ENCODE measurements around the gene MMP25. TPM values are rescaled to one million over a fixed set of nuclear protein-coding genes. Genes with fewer than 3 reads are reported as not detected.

Gene MMP25
- total RNA-seq, 1 donor from 2014 or later: 0.89 TPM

DNA sequence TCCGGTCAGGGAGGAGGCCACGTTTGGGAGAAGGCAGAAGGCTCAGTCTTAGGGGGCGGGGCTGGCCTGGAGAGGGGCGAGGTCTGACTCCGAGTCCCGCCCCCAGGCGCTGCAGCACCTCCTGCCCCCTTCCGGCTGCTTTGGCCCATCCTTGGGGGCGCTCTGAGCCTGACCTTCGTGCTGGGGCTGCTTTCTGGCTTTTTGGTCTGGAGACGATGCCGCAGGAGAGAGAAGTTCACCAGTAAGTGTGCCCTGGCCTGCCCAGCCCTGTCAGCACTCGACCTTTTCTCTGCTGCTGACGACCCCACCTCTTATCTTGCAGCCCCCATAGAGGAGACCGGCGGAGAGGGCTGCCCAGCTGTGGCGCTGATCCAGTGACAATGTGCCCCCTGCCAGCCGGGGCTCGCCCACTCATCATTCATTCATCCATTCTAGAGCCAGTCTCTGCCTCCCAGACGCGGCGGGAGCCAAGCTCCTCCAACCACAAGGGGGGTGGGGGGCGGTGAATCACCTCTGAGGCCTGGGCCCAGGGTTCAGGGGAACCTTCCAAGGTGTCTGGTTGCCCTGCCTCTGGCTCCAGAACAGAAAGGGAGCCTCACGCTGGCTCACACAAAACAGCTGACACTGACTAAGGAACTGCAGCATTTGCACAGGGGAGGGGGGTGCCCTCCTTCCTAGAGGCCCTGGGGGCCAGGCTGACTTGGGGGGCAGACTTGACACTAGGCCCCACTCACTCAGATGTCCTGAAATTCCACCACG lies 24.7 kb upstream of the MMP25 start:
- Histone ChIP-seq H3K36me3 (ENCODE audit: insufficient read depth, low read length) (no peaks in the 10 kb centered on the region), H3K4me1 (ENCODE audit: insufficient read depth, low read length) (peaks cover 29% of the 10 kb centered on the region), H3K4me2 (ENCODE audit: low read length) (peak overlapping the region; percentile 88), H3K27me3 (ENCODE audit: insufficient read depth, low read length) (no peaks in the 10 kb centered on the region), H4K20me1 (ENCODE audit: insufficient read depth, low read length) (peaks cover 19% of the 10 kb centered on the region), H2AFZ (ENCODE audit: low read depth, low read length) (no peak overlapping the region), H3K79me2 (ENCODE audit: insufficient read depth, low read length) (peaks cover 5% of the 10 kb centered on the region), H3K27ac (ENCODE audit: low read depth, low read length) (peak overlapping the region; percentile 100), H3K4me3 (ENCODE audit: insufficient read depth, low read depth, low read length) (peak overlapping the region; percentile 94), H3K9me3 (ENCODE audit: insufficient read depth, low read depth, low read length) (no peaks in the 10 kb centered on the region), H3K9ac (ENCODE audit: low read length) (peak overlapping the region; percentile 99)
- peak overlapping the region; percentile 93 for H3K4me3 Mint-ChIP-seq (ENCODE audit: unreplicated experiment)
- no peaks in the 10 kb centered on the region for H3K9me3 Mint-ChIP-seq (ENCODE audit: unreplicated experiment)
- peak; percentile 91 for DNase-seq (ENCODE audit: low read depth)
- peak overlapping the region; percentile 100 for H3K27ac Mint-ChIP-seq (ENCODE audit: unreplicated experiment)
- no peak for TF ChIP-seq EZH2 (IDR thresholded peaks at IDR 0.05; ENCODE audit: insufficient read depth, low read length)
- TF ChIP-seq, protein P1, sequence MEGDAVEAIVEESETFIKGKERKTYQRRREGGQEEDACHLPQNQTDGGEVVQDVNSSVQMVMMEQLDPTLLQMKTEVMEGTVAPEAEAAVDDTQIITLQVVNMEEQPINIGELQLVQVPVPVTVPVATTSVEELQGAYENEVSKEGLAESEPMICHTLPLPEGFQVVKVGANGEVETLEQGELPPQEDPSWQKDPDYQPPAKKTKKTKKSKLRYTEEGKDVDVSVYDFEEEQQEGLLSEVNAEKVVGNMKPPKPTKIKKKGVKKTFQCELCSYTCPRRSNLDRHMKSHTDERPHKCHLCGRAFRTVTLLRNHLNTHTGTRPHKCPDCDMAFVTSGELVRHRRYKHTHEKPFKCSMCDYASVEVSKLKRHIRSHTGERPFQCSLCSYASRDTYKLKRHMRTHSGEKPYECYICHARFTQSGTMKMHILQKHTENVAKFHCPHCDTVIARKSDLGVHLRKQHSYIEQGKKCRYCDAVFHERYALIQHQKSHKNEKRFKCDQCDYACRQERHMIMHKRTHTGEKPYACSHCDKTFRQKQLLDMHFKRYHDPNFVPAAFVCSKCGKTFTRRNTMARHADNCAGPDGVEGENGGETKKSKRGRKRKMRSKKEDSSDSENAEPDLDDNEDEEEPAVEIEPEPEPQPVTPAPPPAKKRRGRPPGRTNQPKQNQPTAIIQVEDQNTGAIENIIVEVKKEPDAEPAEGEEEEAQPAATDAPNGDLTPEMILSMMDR (IDR thresholded peaks at IDR 0.05; ENCODE audit: insufficient read depth, low read depth, low read length): peak; percentile 7
- peaks cover 6% of the 10 kb centered on the region for H3K36me3 Mint-ChIP-seq (ENCODE audit: low read depth, unreplicated experiment)
- H3K4me1 Mint-ChIP-seq (ENCODE audit: low read depth, unreplicated experiment): peaks cover 10% of the 10 kb centered on the region
- no peaks in the 10 kb centered on the region for H3K27me3 Mint-ChIP-seq (ENCODE audit: low read depth, unreplicated experiment)
- no peak for FAIRE-seq

DNA sequence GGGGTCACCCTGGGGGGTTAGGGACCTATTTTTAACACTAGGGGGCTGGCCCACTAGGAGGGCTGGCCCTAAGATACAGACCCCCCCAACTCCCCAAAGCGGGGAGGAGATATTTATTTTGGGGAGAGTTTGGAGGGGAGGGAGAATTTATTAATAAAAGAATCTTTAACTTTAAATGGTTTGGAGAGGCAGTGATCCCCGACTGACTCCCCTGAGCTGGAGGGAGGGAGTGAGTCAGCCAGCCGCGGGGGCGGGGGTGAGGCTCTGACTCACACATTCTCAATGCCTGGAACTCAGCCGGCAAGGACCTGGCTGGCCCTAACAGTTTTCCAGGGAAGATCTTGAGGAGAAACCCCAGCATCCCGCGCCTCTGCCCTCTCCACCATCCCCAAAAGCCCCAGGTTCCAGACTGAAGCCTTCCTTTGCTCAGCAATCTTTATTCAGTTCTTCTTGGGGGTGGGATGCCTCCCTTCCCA lies 24.1 kb upstream of the MMP25 start:
- peaks cover 23% of the 10 kb centered on the region for H4K20me1 ChIP-seq (ENCODE audit: insufficient read depth, low read length)
- H3K79me2 ChIP-seq (ENCODE audit: insufficient read depth, low read length): peaks cover 5% of the 10 kb centered on the region
- no peaks in the 10 kb centered on the region for H3K27me3 ChIP-seq (ENCODE audit: insufficient read depth, low read length)
- Mint-ChIP-seq H3K27me3 (ENCODE audit: low read depth, unreplicated experiment) (no peaks in the 10 kb centered on the region), H3K4me3 (ENCODE audit: unreplicated experiment) (peak overlapping the region; percentile 93), H3K27ac (ENCODE audit: unreplicated experiment) (peak overlapping the region; percentile 100), H3K36me3 (ENCODE audit: low read depth, unreplicated experiment) (peaks cover 6% of the 10 kb centered on the region), H3K9me3 (ENCODE audit: unreplicated experiment) (no peaks in the 10 kb centered on the region), H3K4me1 (ENCODE audit: low read depth, unreplicated experiment) (peaks cover 10% of the 10 kb centered on the region)
- peak; percentile 50 for FAIRE-seq
- peak overlapping the region; percentile 88 for H3K4me2 ChIP-seq (ENCODE audit: low read length)
- peak overlapping the region; percentile 99 for H3K9ac ChIP-seq (ENCODE audit: low read length)
- peaks cover 29% of the 10 kb centered on the region for H3K4me1 ChIP-seq (ENCODE audit: insufficient read depth, low read length)
- H3K9me3 ChIP-seq (ENCODE audit: insufficient read depth, low read depth, low read length): no peaks in the 10 kb centered on the region
- H3K27ac ChIP-seq (ENCODE audit: low read depth, low read length): peak overlapping the region; percentile 100
- TF ChIP-seq EZH2 (IDR thresholded peaks at IDR 0.05; ENCODE audit: insufficient read depth, low read length): no peak
- TF ChIP-seq, protein P1 (IDR thresholded peaks at IDR 0.05; ENCODE audit: insufficient read depth, low read depth, low read length): no peak
- H2AFZ ChIP-seq (ENCODE audit: low read depth, low read length): no peak overlapping the region
- DNase-seq (ENCODE audit: low read depth): peak; percentile 92
- H3K4me3 ChIP-seq (ENCODE audit: insufficient read depth, low read depth, low read length): peak overlapping the region; percentile 94
- no peaks in the 10 kb centered on the region for H3K36me3 ChIP-seq (ENCODE audit: insufficient read depth, low read length)
